ENCODE measurements around the gene C1R.

Gene C1R

GRCh38 chr12:7091660-7092228, 501 bp downstream of the C1R start:
- no peaks in the 10 kb centered on the region for H3K9me2 ChIP-seq (replicated peaks; ENCODE audit: low read depth, low read length)
- peaks cover 3% of the 10 kb centered on the region for H3K4me1 ChIP-seq (ENCODE audit: insufficient read depth, low read length, poor library complexity, severe bottlenecking)
- peak overlapping the region; percentile 87 for H2AFZ ChIP-seq (ENCODE audit: low read length)
- no peaks in the 10 kb centered on the region for H3K27me3 ChIP-seq (ENCODE audit: insufficient read depth, low read length, poor library complexity, severe bottlenecking)
- TF ChIP-seq EZH2phosphoT487 (IDR thresholded peaks at IDR 0.05; ENCODE audit: borderline replicate concordance) (no peak), CTCF (conservative IDR thresholded peaks at IDR 0.05; ENCODE audit: low read length) (no peak)
- no peaks in the 10 kb centered on the region for H4K20me1 ChIP-seq (ENCODE audit: insufficient read depth, low read length, poor library complexity, severe bottlenecking)
- H3K36me3 ChIP-seq (ENCODE audit: insufficient read depth, low read length), result no peaks in the 10 kb centered on the region
- H3K79me2 ChIP-seq (ENCODE audit: insufficient read depth, low read length), result no peaks in the 10 kb centered on the region
- H3F3A ChIP-seq (ENCODE audit: low read depth), result no peaks in the 10 kb centered on the region
- peak overlapping the region; percentile 42 for H3K9ac ChIP-seq (ENCODE audit: low read depth, low read length, poor library complexity, severe bottlenecking)
- peak overlapping the region; percentile 67 for H3K4me3 ChIP-seq (ENCODE audit: low read length, poor library complexity, severe bottlenecking)
- no peaks in the 10 kb centered on the region for H3K9me3 ChIP-seq (ENCODE audit: insufficient read depth, low read depth, low read length)
- peak overlapping the region; percentile 76 for H3K4me2 ChIP-seq (ENCODE audit: low read depth, low read length, poor library complexity, severe bottlenecking)

GRCh38 chr12:7091171-7091570, 1.1 kb downstream of the C1R start:
- H3K9ac ChIP-seq (ENCODE audit: low read depth, low read length, poor library complexity, severe bottlenecking), result no peak overlapping the region
- H3F3A ChIP-seq (ENCODE audit: low read depth), result no peaks in the 10 kb centered on the region
- H3K27me3 ChIP-seq (ENCODE audit: insufficient read depth, low read length, poor library complexity, severe bottlenecking), result no peaks in the 10 kb centered on the region
- H3K79me2 ChIP-seq (ENCODE audit: insufficient read depth, low read length), result no peaks in the 10 kb centered on the region
- no peaks in the 10 kb centered on the region for H3K36me3 ChIP-seq (ENCODE audit: insufficient read depth, low read length)
- no peak overlapping the region for H3K4me2 ChIP-seq (ENCODE audit: low read depth, low read length, poor library complexity, severe bottlenecking)
- H3K4me3 ChIP-seq (ENCODE audit: low read length, poor library complexity, severe bottlenecking), result no peak overlapping the region
- H3K9me2 ChIP-seq (replicated peaks; ENCODE audit: low read depth, low read length), result no peaks in the 10 kb centered on the region
- no peak overlapping the region for H2AFZ ChIP-seq (ENCODE audit: low read length)
- no peaks in the 10 kb centered on the region for H4K20me1 ChIP-seq (ENCODE audit: insufficient read depth, low read length, poor library complexity, severe bottlenecking)
- no peaks in the 10 kb centered on the region for H3K9me3 ChIP-seq (ENCODE audit: insufficient read depth, low read depth, low read length)
- H3K4me1 ChIP-seq (ENCODE audit: insufficient read depth, low read length, poor library complexity, severe bottlenecking), result peaks cover 3% of the 10 kb centered on the region
- TF ChIP-seq CTCF (conservative IDR thresholded peaks at IDR 0.05; ENCODE audit: low read length), result no peak
- TF ChIP-seq EZH2phosphoT487 (IDR thresholded peaks at IDR 0.05; ENCODE audit: borderline replicate concordance), result no peak

DNA sequence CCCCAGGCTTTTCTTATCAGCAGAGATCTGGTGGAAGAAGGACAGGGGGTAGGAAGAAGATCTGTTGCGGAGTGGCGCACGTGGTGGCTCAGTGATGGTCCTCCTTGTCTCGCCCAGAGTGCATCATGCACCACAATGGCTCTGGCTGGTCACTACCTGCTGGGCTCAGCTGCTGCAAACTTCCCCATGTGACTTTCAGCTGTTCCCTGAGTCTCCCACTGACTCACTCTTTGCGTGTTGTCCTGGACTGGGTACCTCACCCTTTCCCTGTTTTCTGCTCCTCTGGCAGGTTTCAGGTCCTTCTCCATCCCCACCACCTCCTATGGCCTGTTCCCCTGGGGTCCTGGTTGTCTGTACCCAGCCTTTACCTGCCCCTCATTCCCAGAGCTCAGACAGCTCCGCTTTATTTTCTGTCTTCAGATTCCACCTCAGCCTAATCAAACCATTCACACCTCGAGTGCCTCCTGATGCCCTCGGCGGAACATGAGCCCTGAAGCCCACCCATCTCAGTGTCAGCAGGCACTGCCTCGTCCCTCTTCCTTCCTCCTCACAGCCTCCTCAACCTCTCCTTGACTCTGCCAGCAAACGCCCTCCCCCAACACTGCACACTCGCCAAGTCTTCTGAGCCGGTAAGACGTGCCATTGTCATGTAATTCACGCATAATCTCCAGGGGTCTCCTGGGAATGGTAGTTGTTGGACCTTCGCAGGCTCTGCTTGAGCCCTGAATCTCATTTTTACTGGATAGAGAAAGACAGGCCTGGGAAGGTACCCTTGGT, 1.8 kb downstream of the C1R start:
- no peaks in the 10 kb centered on the region for H3K9me3 ChIP-seq (ENCODE audit: insufficient read depth, low read depth, low read length)
- no peak overlapping the region for H3K4me3 ChIP-seq (ENCODE audit: low read length, poor library complexity, severe bottlenecking)
- no peaks in the 10 kb centered on the region for H3K27me3 ChIP-seq (ENCODE audit: insufficient read depth, low read length, poor library complexity, severe bottlenecking)
- H3F3A ChIP-seq (ENCODE audit: low read depth), result no peaks in the 10 kb centered on the region
- H4K20me1 ChIP-seq (ENCODE audit: insufficient read depth, low read length, poor library complexity, severe bottlenecking), result no peaks in the 10 kb centered on the region
- no peak overlapping the region for H3K4me2 ChIP-seq (ENCODE audit: low read depth, low read length, poor library complexity, severe bottlenecking)
- H3K79me2 ChIP-seq (ENCODE audit: insufficient read depth, low read length), result no peaks in the 10 kb centered on the region
- H3K36me3 ChIP-seq (ENCODE audit: insufficient read depth, low read length), result no peaks in the 10 kb centered on the region
- H3K9ac ChIP-seq (ENCODE audit: low read depth, low read length, poor library complexity, severe bottlenecking), result no peak overlapping the region
- TF ChIP-seq CTCF (conservative IDR thresholded peaks at IDR 0.05; ENCODE audit: low read length) (no peak), EZH2phosphoT487 (IDR thresholded peaks at IDR 0.05; ENCODE audit: borderline replicate concordance) (no peak)
- no peaks in the 10 kb centered on the region for H3K9me2 ChIP-seq (replicated peaks; ENCODE audit: low read depth, low read length)
- peaks cover 3% of the 10 kb centered on the region for H3K4me1 ChIP-seq (ENCODE audit: insufficient read depth, low read length, poor library complexity, severe bottlenecking)
- no peak overlapping the region for H2AFZ ChIP-seq (ENCODE audit: low read length)
